ENCODE results near the gene LAS1L.
"Not testable (repeated sequence)": the region's sequence is repeated elsewhere in the genome, so short reads cannot be mapped to it uniquely, and the experiment has no call there.

The LAS1L gene

GRCh38 chrX:65517923-65518322, 16.7 kb downstream of the LAS1L start:
- DNase-seq (ENCODE audit: low read depth), result no peak

DNA sequence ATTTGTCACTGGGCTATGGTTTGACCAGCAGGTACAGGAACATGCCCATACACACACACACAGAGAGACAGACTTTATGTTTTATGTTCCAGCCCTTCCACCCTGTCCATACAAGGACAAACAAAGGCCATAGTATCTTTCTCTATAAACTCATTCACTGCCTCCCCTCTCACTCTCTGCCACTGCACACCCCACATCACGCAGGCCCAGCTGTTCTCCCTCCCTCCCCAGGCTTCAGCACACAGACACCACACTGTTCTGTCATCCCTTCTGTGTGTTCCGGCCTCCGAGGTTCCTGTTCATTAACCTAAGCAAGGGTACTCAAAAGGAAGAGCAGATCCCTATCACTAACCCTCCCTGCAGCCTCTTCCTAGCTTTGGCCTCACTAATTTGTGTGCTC, 17.8 kb downstream of the LAS1L start:
- no peak for DNase-seq (ENCODE audit: low read depth)

DNA sequence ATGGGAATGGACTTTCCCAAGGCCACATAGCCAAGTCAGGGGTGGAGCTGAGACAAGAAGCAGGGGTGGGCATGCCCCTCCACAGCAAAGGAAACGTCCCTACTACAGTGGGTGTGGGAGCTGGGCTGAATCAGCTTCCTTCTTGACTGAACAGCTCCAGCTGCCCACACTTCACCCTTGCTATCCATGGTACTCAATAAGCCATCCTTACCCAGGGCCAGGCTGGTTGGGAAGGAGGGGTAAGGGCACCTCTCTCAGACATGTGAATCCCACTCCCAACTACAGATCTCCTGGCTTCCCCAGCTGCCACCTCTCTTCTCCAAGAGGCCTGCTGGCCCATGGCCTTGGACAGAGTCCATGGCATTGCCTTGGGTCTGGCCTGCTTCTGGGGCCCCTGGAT, 21.0 kb downstream of the LAS1L start:
- DNase-seq (ENCODE audit: low read depth), result no peak

DNA sequence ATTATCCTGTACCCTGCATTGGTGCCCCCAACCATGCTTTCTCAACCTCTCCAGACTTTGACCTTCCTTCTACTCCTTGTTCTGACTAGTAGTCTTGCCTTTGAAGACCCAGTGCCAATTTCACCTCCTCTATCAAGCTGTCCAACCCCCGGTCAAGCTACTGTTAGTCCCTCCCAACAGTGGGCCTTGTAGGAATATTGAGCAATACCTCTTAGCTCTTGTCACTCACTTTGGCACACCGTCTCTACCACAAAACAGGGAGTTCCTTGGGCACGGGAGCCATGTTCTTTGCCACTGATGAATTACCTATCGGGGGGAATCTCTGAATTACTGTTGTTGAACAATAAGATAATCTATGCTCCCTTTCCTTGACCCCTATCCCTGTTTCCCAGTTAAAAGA, 25.2 kb downstream of the LAS1L start:
- DNase-seq (ENCODE audit: low read depth), result no peak

DNA sequence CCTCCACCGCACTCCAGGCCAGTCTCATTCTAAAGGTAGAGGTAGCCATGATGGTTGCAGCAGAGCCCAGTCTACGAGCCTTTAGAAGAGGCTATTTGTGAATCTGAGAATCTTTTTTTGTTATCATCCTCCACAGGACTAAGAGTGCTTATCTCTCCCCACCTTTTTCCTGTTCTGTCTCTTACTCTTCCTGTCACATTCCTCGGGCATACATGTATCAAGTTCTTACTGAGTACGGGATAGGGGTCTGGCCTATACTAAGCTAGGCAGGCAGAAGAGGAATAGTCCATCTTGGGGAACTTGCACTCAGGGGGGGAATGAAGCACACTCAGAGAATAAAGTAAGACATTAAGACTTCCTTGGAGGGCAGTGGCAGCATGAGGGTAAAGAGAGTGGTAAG, 25.7 kb downstream of the LAS1L start:
- DNase-seq (ENCODE audit: low read depth), result peak; percentile 58

DNA sequence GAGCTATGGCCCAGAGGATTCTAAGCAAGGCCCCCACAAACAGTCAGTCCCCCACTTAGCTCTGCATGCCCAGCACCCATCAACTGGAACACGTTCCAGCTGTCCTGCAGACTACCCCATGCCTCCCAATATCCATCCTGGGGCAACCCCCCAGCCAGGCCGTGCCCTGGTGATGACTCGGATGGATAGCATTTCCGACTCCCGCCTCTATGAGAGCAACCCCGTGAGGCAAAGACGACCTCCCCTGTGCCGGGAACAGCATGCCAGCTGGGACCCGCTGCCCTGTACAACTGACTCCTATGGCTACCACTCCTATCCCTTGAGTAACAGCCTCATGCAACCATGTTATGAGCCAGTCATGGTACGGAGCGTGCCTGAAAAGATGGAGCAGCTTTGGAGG, 32.0 kb downstream of the LAS1L start:
- DNase-seq (ENCODE audit: low read depth), result no peak

- no peak for DNase-seq (ENCODE audit: low read depth)
Measured at GRCh38 chrX:65493431-65493830, 41.2 kb downstream of the LAS1L start.

DNA sequence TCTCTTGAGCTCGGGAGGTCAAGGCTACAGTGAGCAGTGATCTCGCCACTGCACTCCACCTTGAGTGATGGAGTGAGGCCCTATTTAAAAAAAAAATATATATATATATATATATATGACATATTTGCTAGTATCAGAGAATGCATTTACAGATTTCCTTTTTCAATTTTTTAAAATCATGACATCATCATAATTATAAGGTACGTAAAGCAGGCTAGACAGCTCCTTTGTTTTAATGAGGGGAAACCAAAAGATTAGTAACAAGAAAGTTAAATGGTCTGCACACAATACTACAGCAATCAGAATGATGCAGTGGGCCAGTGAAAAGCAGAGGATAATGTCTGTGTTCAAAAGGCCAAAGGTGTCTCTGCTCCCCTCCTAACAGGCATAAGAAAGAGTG, 43.0 kb downstream of the LAS1L start:
- DNase-seq (ENCODE audit: low read depth), result no peak

DNA sequence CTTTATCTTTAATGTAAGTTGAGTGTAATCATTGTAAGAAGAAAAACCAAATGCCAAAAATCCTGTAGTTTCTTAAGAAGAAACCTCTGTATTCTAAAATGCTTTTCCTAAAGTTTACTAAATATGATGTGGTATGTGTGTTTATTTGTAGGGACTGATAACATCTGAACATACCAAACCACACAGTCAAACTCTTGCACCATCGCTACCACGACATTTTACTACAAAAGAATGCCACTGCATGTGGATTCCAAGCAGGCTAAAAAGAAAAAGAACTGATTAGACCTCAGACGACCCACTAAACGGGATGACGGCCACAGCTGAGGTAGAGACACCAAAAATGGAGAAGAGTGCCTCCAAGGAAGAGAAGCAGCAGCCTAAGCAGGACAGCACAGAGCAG, 46.1 kb downstream of the LAS1L start:
- DNase-seq (ENCODE audit: low read depth), result no peak

DNA sequence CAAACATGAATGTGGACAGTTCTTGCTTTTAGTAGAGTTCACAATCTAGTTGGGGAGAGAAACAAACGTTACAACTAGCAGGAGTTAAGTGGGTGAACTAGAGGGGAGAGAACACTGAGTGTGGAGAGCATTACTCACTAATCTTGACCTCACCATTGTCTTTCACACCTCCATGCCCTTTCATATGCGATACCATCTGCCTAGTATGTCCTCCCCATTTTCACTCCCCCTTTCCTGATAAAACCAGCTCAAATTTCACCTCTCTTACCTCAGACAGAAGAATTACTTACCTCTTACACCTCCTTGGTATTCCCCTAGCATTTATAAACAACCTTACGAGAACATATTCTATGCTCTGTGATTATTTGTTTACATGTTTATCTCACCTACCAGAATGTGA, 53.6 kb downstream of the LAS1L start:
- DNase-seq (ENCODE audit: low read depth), result no peak

DNA sequence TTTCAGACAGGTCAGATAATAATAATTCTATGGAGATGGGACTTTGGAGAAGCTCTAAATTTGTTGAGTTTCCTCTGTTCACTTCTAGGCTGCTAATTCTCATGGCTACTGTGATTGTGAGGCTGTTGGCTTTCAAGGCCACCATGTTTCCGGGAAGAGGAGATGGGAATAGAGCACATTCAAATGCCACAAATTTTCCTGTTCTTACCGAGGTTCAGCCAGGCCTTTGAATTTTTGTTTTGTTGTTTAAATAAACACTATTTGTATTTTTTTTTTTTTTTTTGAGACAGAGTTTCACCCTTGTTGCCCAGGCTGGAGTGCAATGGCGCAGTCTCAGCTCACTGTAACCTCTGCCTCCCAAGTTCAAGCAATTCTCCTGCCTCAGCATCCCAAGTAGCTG, 55.5 kb downstream of the LAS1L start:
- not testable (repeated sequence) for DNase-seq (ENCODE audit: low read depth)

DNA sequence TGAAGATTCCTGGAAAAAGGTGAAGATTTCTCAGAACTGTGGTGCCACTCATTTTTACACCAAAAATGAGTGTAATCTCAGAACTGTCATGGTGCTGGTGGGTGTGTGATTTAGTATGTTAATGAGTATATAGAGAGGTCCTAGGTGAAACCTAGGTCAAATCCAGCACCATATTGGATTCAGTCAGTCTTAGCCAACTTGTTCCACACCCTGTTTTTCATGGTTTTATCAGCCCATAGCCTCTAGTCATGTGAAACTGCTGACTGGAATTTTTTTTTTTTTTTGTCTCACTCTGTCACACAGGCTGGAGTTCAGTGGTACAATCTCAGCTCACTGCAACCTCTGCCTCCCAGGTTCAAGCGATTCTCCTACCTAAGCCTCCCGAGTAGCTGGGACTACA, 58.0 kb downstream of the LAS1L start:
- no peak for DNase-seq (ENCODE audit: low read depth)

GRCh38 chrX:65463550-65463949, 71.0 kb downstream of the LAS1L start:
- no peak for DNase-seq (ENCODE audit: low read depth)

All from CMK (cell line).